H4 (cell line): ENCODE measurements around the gene VANGL1. TPM values are rescaled to one million over a fixed set of nuclear protein-coding genes. Genes with fewer than 3 reads are reported as not detected.
"Not testable (repeated sequence)": the region's sequence is repeated elsewhere in the genome, so short reads cannot be mapped to it uniquely, and the experiment has no call there.

Experiments used
- DNase-seq: peaks from one replicate; pipeline ENCODE4 v3.0.0-alpha.2; 2015; ENCODE audit warnings: low spot score
- total RNA-seq: library from RNA; depleted of rRNA; stranded (reverse); fragments of >200 nt; shearing (Covaris generic); gene quantifications from 2 replicates; pipeline ENCODE4 v1.2.3, GENCODE V29; 2014; rRNA removed

VANGL1 gene
- total RNA-seq = 7.0 and 8.2 TPM in 2 replicates

DNA sequence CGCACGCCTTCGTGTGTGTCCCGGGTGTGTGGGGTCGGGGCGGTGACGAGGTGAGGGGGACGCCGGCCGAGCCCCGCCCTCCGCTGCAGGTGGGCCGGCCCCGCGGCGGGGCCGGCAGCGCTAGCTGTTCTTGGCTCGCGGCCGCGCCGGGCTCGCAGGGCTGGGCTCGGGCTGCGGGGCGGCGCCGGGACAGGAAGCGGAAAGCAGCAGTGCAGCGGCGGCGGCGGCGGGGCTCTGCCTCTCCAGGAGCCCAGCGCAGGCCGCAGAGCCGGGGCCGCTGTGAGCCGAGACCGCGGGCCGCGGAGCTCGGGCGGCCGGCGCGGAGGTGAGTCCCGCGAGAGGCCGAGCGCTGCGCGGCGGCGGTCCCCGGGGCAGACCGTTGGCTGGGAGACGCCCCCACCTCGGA is at the start of gene VANGL1:
Gene VANGL1 (plus strand): TSS at position 209 of the 406 bp plus-strand sequence. CDS start 9,444 bp downstream, outside the sequence.
- peak; percentile 13 for DNase-seq

- DNase-seq = no peak
Observed at GRCh38 chr1:115592264-115592663, 49.5 kb upstream of the VANGL1 start.

- DNase-seq = no peak
Observed at GRCh38 chr1:115593365-115594259, 48.2 kb upstream of the VANGL1 start.

DNA sequence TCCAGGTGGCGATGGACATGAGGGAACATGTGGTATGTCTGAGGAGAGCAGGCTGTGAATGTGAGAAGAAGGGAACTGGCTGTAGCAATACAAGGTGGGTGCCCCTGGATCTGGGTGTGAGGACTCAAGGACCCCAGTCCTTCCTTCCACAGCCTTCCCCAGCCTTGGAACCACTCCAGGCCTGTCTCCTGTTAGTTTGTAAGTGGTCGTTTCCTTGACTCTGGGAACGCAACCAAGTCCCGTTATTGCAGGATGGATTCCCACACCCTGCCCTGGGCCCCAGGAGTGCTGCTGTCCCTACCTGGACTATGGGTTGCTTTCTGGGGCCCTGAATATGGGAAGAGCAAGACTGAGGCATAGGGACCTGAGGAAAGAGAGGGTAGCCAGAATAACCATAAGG is 47.2 kb upstream of the VANGL1 start:
- no peak for DNase-seq

DNA sequence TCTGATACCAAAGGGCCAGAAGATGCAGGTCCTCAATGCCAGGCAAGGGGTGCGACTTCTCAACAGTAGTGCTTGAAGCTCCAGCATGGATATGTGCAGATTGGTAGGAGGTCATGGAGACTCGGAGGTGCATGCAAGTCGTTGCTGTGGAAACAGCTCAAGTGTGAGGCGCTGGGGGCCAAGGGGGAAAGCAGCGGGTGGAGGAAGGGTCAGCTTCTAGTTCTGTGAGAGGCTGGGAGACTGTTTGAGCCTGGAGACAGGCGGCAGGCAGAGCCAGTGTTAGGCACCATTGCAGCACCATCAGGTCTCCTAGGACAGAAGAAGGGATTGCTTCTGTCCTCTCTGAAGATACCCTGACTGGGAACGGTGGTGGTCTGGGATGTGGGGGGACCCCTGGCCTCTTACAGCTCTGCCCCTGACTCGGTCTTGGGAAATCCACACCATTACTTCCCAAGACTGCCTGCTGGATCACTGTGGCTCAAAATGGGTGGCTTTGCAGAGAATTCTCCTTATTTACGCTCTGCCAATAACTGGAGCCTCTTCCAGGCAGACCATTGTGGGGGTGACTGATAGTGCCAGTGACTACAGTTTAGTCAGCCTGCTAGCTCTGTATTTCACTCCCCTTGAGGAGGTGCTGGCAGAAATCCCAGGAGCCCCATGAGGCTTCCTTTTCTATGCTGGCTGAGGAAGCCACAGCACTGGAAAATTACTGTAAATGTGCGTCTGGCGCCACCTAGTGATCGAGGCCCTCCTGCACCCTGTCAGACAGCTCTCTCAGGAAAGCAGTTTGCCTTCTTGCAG is 46.3 kb upstream of the VANGL1 start:
- peak; percentile 77 for DNase-seq

DNA sequence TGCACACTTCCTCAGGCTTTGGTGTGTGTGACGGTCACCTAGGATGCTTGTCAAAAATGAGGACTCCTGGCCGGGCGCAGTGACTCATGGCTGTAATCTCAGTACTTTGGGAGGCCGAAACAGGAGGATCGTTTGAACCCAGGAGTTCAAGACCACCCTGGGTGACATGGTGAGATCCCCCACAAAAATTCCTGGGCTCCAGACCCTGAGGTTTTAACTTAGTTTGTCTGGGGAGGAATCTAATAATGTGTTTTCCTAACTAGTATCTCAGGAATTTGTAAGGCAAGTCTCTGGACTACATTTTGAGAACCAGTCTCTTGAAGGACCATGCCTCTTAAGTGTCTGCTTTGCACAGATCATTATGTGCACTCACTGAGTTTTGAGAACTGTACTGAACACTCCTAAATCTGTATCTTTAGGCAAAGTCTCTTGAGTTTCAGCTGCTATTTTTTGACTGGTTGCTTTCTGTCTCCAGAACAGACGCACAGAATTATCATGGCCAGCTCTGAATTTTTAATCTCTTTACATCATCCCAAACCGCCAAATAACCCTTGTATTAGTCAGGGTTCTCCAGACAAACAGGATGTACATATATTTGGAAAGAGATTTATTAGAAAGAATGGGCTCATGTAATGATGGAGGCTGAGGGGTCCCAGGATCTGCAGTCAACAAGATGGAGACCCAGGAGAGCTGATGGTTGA is 45.5 kb upstream of the VANGL1 start:
- no peak for DNase-seq

DNA sequence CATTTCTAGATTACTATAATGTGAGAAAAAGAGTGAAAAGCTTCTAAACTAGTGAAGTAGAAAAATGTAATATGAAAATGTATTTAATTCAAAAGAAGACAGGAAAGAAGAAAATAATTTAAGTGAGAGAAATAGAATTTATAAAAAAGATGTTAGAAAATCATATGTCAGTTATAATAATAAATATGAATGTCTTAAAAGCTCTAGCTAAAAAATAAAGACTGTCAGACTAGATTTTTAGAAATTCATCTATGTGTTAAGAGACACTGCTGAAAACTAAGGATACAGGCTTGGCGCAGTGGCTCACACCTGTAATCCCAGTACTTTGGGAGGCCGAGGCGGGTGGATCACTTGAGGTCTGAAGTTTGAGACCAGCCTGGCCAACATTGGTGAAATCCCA is 37.3 kb upstream of the VANGL1 start:
- DNase-seq = no peak

DNA sequence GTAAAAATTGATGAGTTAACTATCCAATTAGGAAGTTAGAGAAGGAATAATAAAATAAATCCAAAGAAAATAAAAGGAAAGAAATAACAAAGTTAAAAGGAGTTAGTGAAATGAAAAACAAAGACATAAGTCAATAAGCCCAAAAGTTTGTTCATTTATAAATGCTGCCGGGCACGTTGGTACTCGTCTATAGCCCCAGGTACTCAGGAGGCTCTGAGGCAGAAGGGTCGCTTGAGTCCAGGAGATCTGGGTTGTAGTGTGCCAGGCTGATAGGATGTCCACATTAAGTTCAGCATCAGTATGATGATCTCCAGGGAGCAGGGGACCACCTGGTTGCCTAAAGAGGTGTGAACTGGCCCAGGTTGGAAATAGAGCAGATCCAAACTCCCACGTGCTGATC is 35.5 kb upstream of the VANGL1 start:
- no peak for DNase-seq

- no peak for DNase-seq
Observed at GRCh38 chr1:115609021-115609420, 32.7 kb upstream of the VANGL1 start.

DNA sequence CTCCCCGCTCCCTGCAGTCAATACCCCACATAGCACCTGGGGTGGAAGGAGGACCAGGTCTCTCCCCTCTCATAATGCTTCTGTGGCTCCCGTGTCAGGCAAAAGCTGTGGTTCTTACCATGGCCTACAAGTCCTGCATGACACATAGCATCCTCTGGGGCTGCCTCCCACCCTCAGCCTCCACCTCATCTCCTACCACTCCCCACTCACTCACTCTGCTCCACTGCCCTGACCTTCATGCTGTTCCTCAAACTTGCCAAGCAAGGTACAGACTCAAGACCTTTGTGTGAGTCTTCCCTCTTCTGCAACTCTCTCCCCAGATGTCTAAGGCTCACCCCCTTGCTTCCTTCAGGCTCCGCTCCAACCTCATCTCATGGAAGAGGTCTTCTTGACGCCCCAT is 28.0 kb upstream of the VANGL1 start:
- DNase-seq = no peak

DNA sequence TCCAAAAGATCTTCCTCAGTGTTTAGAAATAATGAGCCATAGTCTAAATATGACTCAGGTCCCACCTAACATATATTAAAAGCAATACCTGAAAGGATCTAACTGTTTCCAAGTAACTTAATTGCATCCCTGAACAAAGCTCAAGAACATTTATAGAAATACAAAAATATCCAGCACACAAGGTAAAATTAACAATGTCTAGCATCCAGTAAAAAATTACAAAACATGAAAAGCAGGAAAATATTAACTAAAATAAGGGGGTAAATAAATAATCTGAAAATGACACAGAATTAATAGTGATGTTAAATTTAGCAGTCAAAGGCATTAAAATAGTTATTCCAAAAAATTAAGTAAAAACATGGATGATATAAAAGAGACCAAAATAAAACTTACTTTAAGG is 21.3 kb upstream of the VANGL1 start:
- no peak for DNase-seq

- no peak for DNase-seq
Observed at GRCh38 chr1:115620950-115621349, 20.8 kb upstream of the VANGL1 start.

- no peak for DNase-seq
Observed at GRCh38 chr1:115624859-115625258, 16.9 kb upstream of the VANGL1 start.

DNA sequence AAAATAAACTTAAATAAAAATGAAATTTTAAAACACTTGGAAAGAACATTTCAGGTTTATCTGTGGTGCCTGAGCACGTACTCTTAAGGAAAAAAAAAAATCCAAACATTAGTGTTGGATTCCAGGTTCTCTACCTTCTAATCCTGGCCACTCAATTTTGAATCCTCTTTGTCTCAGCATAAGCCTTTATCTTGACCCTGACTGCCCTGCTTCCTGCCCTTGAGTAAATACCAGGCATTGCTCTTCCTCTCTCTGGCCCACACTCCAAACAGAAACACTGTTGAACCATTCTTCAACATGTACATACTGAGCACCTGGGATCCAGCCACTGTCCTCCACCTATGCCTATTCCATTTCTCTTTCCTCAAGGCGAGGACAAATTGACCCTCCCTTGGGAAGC is 11.4 kb upstream of the VANGL1 start:
- no peak for DNase-seq

DNA sequence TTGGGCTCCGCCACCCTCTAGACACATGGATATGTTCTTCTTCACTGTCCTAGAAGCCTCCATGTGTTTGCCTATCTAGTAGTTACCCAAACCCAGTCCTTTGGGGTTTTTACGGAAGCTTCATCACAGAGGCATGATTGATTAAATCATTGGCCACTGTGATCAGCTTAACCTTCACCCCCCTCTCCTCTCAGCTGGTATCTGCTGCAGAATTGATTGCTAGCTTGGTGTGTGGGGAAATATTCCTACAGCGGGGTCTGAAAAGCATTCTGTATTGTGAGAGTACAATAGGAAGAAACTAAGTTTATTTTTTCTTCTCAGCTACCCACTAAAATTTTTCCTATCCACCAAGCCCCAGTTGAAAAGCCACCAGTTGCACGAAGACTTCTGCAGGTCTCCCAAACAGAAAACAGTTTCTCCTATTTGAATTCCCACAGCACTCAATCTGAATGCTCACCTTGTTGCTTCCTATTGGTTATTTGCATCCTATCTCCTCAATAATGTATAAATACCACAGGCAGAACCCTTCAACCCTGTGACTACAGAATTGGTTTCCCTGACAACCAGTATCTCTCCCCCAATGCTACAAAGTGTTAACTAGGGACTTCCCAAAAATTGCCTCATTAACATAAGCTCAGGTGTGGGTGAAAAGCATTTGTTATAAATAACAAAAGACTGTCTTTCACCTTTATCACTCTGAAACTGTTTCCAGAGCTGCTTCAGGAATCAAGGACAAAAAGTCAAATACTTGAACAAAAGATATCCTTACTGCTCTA is 9.3 kb upstream of the VANGL1 start:
- no peak for DNase-seq

GRCh38 chr1:115633606-115634005 is 8.2 kb upstream of the VANGL1 start:
- DNase-seq = not testable (repeated sequence)

DNA sequence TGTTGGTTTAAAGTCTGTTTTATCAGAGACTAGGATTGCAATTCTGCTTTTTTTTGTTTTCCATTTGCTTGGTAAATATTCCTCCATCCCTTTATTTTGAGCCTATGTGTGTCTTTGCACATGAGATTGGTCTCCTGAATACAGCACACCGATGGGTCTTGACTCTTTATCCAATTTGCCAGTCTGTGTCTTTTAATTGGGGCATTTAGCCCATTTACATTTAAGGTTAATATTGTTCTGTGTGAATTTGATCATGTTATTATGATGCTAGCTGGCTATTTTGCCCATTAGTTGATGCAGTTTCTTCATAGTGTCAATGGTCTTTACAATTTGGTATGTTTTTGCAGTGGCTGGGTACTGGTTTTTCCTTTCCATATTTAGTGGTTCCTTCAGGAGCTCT is 4.5 kb upstream of the VANGL1 start:
- DNase-seq = not testable (repeated sequence)

- no peak for DNase-seq
Observed at GRCh38 chr1:115640384-115640783, 1.4 kb upstream of the VANGL1 start.

GRCh38 chr1:115642168-115643072 is 650 bp downstream of the VANGL1 start:
- peak; percentile 5 for DNase-seq

- no peak for DNase-seq
Observed at GRCh38 chr1:115643225-115643624, 1.5 kb downstream of the VANGL1 start.
